Nasal cavity respiratory epithelium epithelial cell of viscerocranial mucosa (primary cell): ENCODE measurements around the gene ZNF524. TPM values are rescaled to one million over a fixed set of nuclear protein-coding genes. Genes with fewer than 3 reads are reported as not detected.

Experiments
- total RNA-seq: library from RNA; depleted of rRNA; stranded (reverse); fragments of >200 nt; gene quantifications from 2 replicates; pipeline ENCODE4 v1.2.3, GENCODE V29; 2014

The ZNF524 gene, protein sequence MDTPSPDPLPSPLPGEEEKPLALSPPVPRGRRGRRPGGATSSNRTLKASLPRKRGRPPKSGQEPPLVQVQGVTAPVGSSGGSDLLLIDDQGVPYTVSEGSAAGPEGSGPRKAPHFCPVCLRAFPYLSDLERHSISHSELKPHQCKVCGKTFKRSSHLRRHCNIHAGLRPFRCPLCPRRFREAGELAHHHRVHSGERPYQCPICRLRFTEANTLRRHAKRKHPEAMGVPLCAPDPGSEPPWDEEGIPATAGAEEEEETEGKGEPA
- 14.8 and 16.1 TPM in 2 replicates for total RNA-seq

DNA sequence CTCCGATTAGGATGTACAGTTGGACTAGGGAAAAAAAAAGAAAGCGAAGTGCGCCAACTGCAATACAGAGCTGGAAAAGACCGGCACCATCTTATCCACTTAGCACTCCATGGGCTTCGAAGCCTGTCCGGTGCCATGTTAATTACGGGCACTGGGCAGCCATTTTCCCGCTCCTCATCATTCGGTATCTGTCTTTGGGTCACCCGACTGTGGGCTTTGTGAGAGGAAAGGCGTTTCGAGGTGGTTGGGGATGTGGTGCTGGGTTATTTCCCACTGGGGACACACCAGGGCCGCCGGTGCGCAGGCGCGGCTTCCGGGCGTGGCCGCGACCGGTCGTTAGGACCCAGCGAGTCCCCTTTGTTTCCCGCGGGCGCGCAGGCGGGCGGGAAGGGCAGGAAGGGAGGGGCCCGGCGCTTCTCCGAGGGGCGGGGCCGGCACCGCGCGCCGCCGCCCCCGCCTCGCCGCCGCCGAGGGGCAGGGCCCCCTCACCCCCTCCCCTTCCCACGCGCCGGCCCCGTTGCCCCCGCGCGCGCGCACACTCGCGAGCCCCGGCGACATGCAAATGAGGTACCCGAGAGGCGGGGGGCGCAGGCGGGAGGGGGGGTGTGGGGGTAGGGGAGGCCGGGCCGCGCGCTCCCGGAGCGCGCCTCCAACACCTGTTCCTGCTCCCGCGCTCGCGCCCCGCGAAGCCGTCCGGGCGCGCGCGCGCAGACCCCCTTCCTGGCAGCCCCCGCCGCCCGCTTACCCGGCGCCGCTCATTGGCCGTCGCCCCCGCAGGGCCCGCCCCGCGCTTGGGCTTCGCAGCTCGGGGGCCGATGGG is at the start of gene ZNF524:
Gene ZNF524 (plus strand): TSS at position 447 of the 820 bp plus-strand sequence. CDS start 1,825 bp downstream, outside the sequence.

DNA sequence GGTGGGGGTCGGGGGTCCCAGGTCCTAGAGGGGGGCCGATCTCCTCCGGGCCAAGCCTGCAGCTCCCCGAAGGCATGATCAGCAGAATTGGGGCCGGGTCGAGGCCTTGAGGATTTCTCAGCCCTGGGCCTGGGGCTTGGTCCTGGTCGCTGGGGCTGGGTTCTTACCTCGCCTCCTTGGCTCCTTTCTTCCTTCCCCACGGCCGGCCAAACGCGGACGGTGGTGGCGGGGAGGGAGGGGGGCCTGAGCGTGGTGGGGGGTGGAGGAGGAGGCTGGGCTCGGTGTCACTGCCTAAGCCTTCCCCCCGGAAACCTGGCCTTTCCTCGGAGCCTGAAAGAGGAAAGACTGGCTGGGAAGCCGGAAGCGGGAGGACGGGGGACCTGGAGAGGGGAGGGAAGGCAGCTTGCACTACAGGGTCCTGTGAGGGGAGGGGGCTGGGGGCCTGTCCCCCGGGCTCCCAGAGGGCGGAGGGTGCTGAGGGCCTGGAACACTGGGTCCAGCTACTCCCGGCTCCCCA is 19.4 kb upstream of the ZNF524 start, which contains the start of gene ZNF579:
Gene ZNF579 (minus strand): TSS at position 221 of the 517 bp plus-strand sequence. CDS start 1,209 bp downstream, outside the sequence.

DNA sequence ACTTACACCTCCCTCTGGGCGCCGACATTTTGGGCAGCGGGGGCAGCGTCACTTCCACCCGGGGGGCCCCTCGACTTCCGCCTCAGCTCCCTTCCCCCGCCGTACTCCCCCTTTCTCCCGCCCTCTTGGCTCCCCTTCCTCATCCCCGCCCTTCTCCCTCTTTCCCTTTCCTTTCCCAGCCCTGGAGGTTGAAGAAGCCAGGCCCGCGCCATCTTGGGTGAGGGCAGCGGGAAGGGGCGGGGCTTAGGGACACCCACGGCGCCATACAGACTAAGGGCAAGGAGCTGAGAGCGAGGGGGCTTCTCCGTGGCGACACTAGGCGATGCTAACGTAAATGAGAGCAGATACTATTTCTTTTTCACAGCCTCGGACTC is 633 bp upstream of the ZNF524 start, which contains the start of gene FIZ1:
Gene FIZ1 (minus strand): TSS at position 50 of the 374 bp plus-strand sequence. CDS start 1,652 bp downstream, outside the sequence.

DNA sequence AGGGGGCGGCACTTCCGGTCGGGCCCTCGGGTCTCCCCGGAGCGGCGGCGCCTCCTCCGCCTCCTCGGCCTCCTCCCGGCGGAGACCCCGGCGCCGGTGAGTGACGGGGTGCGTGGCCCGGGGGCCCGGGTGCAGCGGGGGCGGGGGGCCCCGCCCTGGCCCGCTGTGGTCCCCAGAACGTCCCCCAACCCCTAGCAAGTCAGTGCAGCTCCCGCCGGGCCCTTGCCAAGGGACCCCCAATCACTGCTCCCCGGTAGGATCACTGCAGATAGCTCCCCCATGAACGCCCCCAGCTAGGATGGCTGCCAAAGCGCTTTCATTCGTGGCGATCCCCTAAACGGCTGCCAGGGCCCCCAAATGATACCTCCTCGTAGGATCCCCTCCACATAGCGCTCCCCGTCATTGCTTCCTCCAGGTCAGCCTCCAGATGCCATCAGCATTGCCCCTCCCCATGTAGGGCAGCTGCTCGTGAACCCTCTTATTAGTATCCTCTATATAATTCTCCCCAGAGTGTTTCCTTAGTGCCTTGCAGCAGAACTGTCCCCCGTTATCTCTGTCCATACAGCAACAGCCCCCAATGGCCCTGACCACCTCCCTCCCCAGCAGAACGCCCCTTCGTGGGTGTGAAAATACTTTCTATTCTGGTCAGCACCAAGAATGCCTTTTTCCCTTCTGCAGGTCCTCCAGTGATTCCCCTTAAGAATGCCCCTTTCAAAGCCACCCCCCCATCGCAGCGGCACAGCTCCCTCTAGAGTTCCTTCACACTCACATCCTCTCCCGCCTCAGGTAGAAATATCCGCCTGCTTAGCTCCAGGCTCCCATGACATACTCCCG is 5.8 kb downstream of the ZNF524 start, which contains the start of gene ZNF865:
Gene ZNF865 (plus strand): TSS at position 11 of the 834 bp plus-strand sequence. CDS start 7,972 bp downstream, outside the sequence.

DNA sequence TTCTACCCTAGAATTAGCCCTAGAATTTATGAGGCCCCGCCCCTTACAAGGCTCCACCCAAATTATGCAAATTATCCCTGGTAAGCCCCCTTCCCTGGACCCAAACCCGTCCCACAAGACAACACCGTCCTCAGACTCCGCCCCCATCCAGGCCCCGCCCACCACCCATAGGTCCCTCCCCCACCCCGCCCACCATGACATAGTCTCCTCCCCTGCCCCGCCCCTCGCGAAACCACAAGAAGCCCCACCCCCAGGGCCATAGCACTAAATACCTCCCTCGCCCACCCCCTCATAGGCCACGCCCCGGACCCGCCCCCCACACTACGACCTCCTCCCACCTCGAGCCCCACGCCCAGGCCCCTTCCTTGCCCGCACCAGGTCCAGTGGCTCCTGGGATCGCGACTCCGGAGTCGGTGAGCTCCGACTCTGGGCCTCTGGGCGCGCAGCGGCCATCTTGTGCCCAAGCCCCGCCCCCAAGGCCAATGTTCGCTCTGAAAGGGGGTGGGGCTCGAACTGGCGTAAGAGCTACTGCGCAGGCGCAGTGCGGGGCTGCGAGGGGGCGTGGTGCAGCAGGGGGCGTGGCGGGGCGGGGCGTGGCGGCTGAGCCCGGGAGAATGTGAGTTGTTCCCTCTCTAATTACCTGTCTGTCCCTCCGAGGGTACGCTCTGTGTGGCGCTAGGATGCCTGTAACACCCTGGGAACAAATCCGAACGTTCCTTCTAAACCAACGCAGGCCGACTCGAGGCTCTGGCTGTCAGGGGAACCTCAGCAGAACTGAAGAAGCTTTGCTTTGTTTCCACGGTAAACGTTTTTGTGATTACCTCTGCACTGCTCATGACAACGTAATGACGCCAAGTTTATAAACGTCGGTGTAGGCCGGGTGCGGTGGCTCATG is 24.3 kb downstream of the ZNF524 start, which contains the start of gene ZNF784:
Gene ZNF784 (minus strand): TSS at position 458 of the 895 bp plus-strand sequence. CDS start 5 bp downstream, at position 453.

DNA sequence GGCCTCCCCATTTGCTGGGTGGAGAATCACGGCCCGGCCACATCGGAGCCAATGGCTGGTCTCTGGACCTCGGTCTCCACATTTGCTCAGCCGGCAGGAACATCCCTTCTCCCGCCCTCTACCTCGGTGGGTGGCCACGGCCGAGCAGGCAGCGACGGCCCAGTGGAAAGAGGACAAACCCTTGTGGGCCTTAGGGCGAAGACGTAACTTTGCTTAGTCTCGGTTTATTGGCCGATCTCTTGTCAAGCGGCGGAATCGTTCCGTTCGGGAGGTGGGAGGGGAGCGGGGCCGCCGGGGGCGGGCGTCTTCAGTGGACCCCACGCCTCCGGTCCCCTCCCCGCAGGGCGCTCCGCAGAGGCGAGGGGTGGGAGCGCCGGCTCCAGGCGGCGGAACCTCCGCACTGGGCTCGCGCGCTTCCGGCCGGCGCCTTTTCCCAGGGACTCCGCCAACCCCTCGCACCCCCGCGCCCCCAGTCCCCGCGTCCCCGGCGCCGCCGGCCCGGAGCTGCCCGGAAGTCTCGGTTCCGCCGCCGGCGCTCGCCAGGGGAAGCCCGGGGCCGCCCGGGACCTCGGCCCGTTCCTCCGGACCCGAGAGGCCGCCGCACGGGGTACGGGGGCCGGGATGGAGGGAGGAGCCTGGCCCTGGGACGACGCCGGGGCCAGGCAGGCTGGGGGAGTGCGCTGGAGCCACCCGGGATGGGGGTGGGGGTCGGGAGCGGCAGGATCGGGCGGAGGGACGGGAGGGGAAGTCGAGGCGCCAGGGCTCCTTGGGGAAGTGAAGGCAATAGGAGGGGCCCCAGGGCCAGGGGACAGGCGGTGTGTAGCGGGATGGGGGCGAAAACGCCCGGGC is 40.7 kb downstream of the ZNF524 start, which contains the start of gene ZNF580:
Gene ZNF580 (plus strand): TSS at position 426 of the 849 bp plus-strand sequence. CDS start 1,507 bp downstream, outside the sequence.

DNA sequence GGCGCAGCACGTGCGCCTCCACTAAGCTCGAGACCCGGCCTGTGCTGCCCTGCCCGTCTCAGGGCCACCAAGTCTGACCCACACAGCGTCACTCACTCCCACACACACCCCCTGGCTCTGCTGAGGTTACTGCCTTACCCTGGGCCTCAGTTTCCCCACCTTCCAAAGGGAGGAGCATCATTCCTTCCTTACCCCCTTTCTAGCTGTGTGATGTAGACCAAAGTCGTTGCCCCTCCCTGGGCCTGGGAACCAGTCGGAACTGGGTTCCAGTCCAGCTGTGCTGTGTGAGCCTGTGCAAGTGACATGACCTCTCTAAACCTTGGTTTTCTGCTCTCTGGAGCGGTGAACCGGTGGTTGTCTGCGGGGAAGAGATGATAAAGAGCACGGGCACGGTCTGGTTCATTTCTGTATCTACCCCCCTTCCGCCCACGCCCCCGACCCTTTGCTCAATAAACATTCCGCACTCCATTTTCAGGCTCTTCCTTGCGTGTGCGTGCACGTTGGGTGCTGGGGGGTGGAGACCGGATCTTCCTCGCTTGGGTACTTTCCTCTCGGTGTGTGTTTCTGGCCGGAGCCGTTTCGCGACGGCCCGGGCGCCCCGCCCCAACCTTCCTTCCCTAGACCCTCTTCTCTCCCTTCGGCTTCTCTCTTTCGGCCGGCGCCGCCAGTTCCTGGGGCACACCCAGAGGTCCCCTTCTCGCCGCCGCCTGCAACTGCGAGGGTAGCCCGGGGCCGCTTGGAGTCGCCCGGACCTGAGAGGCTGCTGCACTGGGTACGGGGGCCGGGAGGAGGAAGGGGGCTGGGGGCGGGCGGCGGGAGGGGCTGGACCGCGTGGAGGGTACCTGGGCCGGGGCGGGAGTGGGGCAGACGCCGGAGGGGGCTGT is 43.2 kb downstream of the ZNF524 start, which contains the start of gene ZNF581:
Gene ZNF581 (plus strand): TSS at position 647 of the 884 bp plus-strand sequence. CDS start 923 bp downstream, outside the sequence.

DNA sequence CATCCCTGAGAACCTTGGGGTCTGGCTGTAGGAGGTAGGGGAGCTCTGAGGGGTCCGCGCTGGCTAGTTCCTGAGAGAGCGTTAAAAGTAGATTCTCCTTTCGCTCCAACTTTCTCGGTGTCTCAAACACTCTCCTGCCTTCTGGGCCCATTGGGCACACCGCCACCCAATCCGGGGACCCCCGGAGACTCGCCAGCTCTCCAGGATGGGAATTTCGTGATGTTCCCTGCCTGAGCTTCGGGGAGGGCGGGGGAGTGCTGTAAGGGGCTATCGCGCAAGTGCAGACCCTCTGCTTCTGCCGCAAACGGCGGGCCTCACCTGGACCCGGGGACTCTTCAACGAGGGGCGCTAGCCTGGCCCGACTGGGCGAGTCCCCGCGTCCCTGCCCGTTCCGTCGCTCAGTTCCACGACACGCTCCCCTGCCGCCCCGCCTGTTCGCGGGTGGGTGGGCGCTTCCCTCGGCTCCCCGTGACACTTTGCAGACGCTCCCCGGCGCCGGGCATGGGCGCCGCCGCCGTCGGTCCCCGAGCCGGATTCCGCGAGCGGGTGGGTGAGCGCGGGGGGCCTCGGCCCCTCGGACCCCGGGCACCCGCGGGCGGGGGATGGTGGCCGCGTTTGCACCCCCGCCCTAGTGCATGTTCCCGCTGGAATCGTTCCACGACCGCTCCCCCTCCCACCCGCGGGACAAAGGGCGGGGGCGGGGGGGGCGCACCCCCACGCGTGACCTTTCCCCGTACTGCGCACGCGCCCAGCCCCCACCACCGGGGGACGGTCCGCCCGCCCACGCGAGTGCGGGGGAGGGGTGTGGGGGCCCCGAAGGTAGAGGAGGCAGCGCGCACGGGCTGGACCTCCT is 47.9 kb downstream of the ZNF524 start, which contains the start of gene CCDC106:
Gene CCDC106 (plus strand): TSS at position 481 of the 853 bp plus-strand sequence. CDS start 835 bp downstream, outside the sequence.

Other genes starting within 250 kb of the ZNF524 start
- 0.34 and 0.43 TPM in 2 replicates for gene COX6B2, start 245.6 kb upstream of the ZNF524 start, total RNA-seq
- gene GARIN5B, start 237.0 kb upstream of the ZNF524 start, total RNA-seq, result not detected in 2 replicates
- 0.34 and 1.6 TPM in 2 replicates for gene IL11, start 229.8 kb upstream of the ZNF524 start, total RNA-seq
- gene TMEM190, start 223.5 kb upstream of the ZNF524 start, total RNA-seq, result not detected in 2 replicates
- 2.3 and 4.4 TPM in 2 replicates for gene TMEM238, start 216.0 kb upstream of the ZNF524 start, total RNA-seq
- gene RPL28, start 214.4 kb upstream of the ZNF524 start, total RNA-seq, result 216 and 276 TPM in 2 replicates
- gene UBE2S, start 192.5 kb upstream of the ZNF524 start, total RNA-seq, result 26.8 and 37.9 TPM in 2 replicates
- gene SHISA7, start 157.0 kb upstream of the ZNF524 start, total RNA-seq, result not detected in 2 replicates
- gene ISOC2, start 138.6 kb upstream of the ZNF524 start, total RNA-seq, result 34.8 and 39.6 TPM in 2 replicates
- not detected in 2 replicates for gene C19orf85, start 135.5 kb upstream of the ZNF524 start, total RNA-seq
- gene ZNF628, start 123.7 kb upstream of the ZNF524 start, total RNA-seq, result 1.4 and 4.4 TPM in 2 replicates
- gene NAT14, start 115.1 kb upstream of the ZNF524 start, total RNA-seq, result 2.1 and 2.7 TPM in 2 replicates
- gene SSC5D, start 111.9 kb upstream of the ZNF524 start, total RNA-seq, result 0.36 TPM in 1 of 2 replicates, not detected in the other
- gene SBK2, start 63.2 kb upstream of the ZNF524 start, total RNA-seq, result not detected in 2 replicates
- not detected in 2 replicates for gene SBK3, start 54.7 kb upstream of the ZNF524 start, total RNA-seq
- 2.4 and 6.7 TPM in 2 replicates for gene ZNF579, start 19.4 kb upstream of the ZNF524 start, total RNA-seq
- 4.8 and 5.4 TPM in 2 replicates for gene FIZ1, start 771 bp upstream of the ZNF524 start, total RNA-seq
- 0.68 and 4.1 TPM in 2 replicates for gene ZNF865, start 5.4 kb downstream of the ZNF524 start, total RNA-seq
- 4.1 and 5.1 TPM in 2 replicates for gene ZNF784, start 24.3 kb downstream of the ZNF524 start, total RNA-seq
- gene ZNF580, start 40.7 kb downstream of the ZNF524 start, total RNA-seq, result 3.1 and 4.6 TPM in 2 replicates
- gene ZNF581, start 43.4 kb downstream of the ZNF524 start, total RNA-seq, result 14.4 and 16.8 TPM in 2 replicates
- gene CCDC106, start 47.9 kb downstream of the ZNF524 start, total RNA-seq, result 3.1 and 6.5 TPM in 2 replicates
- 121 and 156 TPM in 2 replicates for gene U2AF2, start 54.7 kb downstream of the ZNF524 start, total RNA-seq
- gene EPN1, start 74.9 kb downstream of the ZNF524 start, total RNA-seq, result 21.5 and 192 TPM in 2 replicates
- gene NLRP9, start 138.1 kb downstream of the ZNF524 start, total RNA-seq, result not detected in 2 replicates
- not detected in 2 replicates for gene RFPL4A, start 158.8 kb downstream of the ZNF524 start, total RNA-seq
- not detected in 2 replicates for gene RFPL4AL1, start 168.8 kb downstream of the ZNF524 start, total RNA-seq
- not detected in 2 replicates for gene NLRP11, start 231.7 kb downstream of the ZNF524 start, total RNA-seq
- not detected in 2 replicates for gene NLRP4, start 236.3 kb downstream of the ZNF524 start, total RNA-seq